ENCODE results near the gene OLFM2.

DNA sequence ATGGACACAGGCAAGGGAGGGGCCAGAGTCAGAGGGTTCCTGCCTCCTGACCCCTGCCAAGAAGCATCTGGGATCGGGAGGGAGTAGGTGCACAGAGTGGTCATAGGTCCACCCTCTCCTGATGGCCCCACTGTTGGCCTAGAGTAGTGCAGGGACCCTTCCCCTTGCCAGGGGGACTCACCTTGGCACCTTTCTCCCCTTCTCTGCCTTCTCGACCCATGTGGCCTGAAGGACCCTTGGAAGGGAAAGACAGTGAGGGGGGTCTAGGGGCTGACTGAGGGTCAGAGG lies 33.3 kb upstream of the OLFM2 start:
- TF ChIP-seq, protein P1, sequence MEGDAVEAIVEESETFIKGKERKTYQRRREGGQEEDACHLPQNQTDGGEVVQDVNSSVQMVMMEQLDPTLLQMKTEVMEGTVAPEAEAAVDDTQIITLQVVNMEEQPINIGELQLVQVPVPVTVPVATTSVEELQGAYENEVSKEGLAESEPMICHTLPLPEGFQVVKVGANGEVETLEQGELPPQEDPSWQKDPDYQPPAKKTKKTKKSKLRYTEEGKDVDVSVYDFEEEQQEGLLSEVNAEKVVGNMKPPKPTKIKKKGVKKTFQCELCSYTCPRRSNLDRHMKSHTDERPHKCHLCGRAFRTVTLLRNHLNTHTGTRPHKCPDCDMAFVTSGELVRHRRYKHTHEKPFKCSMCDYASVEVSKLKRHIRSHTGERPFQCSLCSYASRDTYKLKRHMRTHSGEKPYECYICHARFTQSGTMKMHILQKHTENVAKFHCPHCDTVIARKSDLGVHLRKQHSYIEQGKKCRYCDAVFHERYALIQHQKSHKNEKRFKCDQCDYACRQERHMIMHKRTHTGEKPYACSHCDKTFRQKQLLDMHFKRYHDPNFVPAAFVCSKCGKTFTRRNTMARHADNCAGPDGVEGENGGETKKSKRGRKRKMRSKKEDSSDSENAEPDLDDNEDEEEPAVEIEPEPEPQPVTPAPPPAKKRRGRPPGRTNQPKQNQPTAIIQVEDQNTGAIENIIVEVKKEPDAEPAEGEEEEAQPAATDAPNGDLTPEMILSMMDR (IDR thresholded peaks at IDR 0.05): no peak
- TF ChIP-seq POLR2A (IDR thresholded peaks at IDR 0.05): no peak

All from breast epithelium (tissue), 3 donors.